ENCODE data around the gene SRL. TPM values are rescaled to one million over a fixed set of nuclear protein-coding genes. Genes with fewer than 3 reads are reported as not detected.
"Not testable (repeated sequence)": the region's sequence is repeated elsewhere in the genome, so short reads cannot be mapped to it uniquely, and the experiment has no call there.

Gene SRL
- polyA plus RNA-seq, 4 donors = 0.45 to 3.2 (median 2.6) TPM

DNA sequence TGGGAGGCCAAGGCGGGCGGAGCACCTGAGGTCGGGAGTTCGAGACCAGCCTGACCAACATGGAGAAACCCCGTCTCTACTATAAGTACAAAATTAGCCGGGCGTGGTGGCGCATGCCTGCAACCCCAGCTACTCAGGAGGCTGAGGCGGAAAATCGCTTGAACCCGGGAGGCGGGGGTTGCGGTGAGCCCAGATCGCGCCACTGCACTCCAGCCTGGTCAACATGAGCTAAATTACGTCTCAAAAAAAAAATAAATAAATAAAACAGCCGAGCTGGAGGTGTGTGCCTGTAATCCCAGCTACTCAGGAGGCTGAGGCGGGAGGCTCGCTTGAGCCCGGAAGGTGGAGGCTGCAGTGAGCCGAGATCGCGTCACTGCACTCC lies 11.1 kb upstream of the SRL start:
- not testable (repeated sequence) for DNase-seq; H3K9me3 ChIP-seq (ENCODE audit: control insufficient read depth in 2 of 2, insufficient read depth in 1 of 2, low read depth in 1 of 2, low read length in 1 of 2); H3K4me1 ChIP-seq (ENCODE audit: control insufficient read depth in 3 of 3, insufficient read depth in 2 of 3, low read depth in 1 of 3, low read length in 2 of 3); H3K27me3 ChIP-seq (ENCODE audit: control insufficient read depth in 3 of 3, insufficient read depth in 3 of 3, low read length in 3 of 3); FAIRE-seq
- Histone ChIP-seq H3K27ac (ENCODE audit: low read depth in 1 of 3, low read length in 2 of 3) (peak overlapping the region; percentile 87 to 99 (median 99)), H3K4me3 (ENCODE audit: low read depth in 1 of 3, low read length in 3 of 3) (peak overlapping the region; percentile 55 to 97 (median 60)), H3K36me3 (ENCODE audit: control insufficient read depth in 3 of 3, insufficient read depth in 2 of 3, low read depth in 1 of 3, low read length in 3 of 3) (peaks cover 0 to 17% (median 2%) of the 10 kb centered on the region in 3 donors)
- 57 to 62% (median 60%) methylated on average over 23 of the region's 23 CpGs for WGBS, 3 donors

- FAIRE-seq = no peak
- peaks cover 0 to 14% (median 4%) of the 10 kb centered on the region in 3 donors for H3K4me1 ChIP-seq (ENCODE audit: control insufficient read depth in 3 of 3, insufficient read depth in 2 of 3, low read depth in 1 of 3, low read length in 2 of 3)
- no peak for DNase-seq
- 81 to 89% (median 88%) methylated on average over 12 of the region's 12 CpGs for WGBS, 3 donors
- no peak overlapping the region for H3K4me3 ChIP-seq (ENCODE audit: low read depth in 1 of 3, low read length in 3 of 3)
- no peaks in the 10 kb centered on the region for H3K27me3 ChIP-seq (ENCODE audit: control insufficient read depth in 3 of 3, insufficient read depth in 3 of 3, low read length in 3 of 3)
- no peaks in the 10 kb centered on the region for H3K9me3 ChIP-seq (ENCODE audit: control insufficient read depth in 2 of 2, insufficient read depth in 1 of 2, low read depth in 1 of 2, low read length in 1 of 2)
- peaks cover 0 to 4% (median 0%) of the 10 kb centered on the region in 3 donors for H3K36me3 ChIP-seq (ENCODE audit: control insufficient read depth in 3 of 3, insufficient read depth in 2 of 3, low read depth in 1 of 3, low read length in 3 of 3)
- H3K27ac ChIP-seq (ENCODE audit: low read depth in 1 of 3, low read length in 2 of 3) = no peak overlapping the region
These were observed 7.8 kb upstream of the SRL start for GRCh38 chr16:4249530-4250308.

DNA sequence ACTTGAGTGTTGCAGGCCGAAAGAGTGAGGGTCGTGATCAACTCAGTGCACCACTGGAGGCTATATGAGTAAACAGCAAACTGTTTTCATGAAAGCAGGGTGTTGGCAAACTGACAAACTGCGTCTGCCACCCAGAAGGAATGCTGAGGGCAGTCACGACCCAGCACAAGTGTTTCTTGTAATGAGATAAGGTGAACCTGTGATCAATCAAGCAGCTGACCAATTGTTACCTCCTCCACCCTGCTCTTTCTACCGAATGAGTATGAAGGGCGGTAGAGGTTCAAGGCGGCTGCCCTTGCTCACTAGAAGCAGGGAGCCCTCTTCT lies 5.5 kb upstream of the SRL start:
- H3K9me3 ChIP-seq (ENCODE audit: control insufficient read depth in 2 of 2, insufficient read depth in 1 of 2, low read depth in 1 of 2, low read length in 1 of 2) = peaks cover 0 to 8% of the 10 kb centered on the region in 2 donors
- H3K36me3 ChIP-seq (ENCODE audit: control insufficient read depth in 3 of 3, insufficient read depth in 2 of 3, low read depth in 1 of 3, low read length in 3 of 3) = peaks cover 0 to 4% (median 0%) of the 10 kb centered on the region in 3 donors
- WGBS, 3 donors = 52 to 74% (median 65%) methylated on average over 7 of the region's 7 CpGs
- DNase-seq (peak in 1 of 2 donors; percentile 12), FAIRE-seq (no peak)
- peaks cover 0 to 12% (median 4%) of the 10 kb centered on the region in 3 donors for H3K4me1 ChIP-seq (ENCODE audit: control insufficient read depth in 3 of 3, insufficient read depth in 2 of 3, low read depth in 1 of 3, low read length in 2 of 3)
- no peaks in the 10 kb centered on the region for H3K27me3 ChIP-seq (ENCODE audit: control insufficient read depth in 3 of 3, insufficient read depth in 3 of 3, low read length in 3 of 3)
- no peak overlapping the region for H3K4me3 ChIP-seq (ENCODE audit: low read depth in 1 of 3, low read length in 3 of 3)
- H3K27ac ChIP-seq (ENCODE audit: low read depth in 1 of 3, low read length in 2 of 3) = no peak overlapping the region

DNA sequence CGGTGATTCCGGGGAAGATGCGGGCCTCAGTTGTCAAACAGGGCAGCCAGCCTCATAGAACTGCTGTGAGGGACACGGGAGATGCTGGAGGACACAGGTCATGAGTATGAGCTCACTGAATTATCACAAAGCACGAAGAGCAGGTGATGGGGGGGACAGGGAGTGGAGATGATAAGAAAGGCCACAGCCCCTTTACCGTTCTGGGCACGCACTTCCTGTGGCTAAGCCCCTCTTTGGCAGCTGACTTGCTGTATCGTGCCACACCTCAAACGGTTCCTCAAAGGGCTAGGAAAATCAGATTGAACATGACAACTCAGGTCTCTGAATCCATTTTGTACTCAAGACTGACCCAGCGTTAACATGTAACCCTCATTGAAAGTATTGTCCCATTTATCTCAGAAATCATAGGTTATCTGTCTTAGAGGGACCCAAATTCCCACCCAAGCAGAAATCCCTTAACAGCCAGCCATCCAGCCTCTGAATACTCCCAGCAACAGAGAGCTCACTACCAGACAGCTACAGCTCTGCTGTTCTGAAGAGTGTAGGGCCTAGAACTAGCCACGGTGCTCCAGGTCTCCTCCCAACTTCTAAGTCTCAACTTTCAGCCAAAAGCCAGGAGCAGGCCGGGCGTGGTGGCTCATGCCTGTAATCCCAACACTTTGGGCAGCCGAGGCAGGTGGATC lies 5.0 kb upstream of the SRL start:
- peaks cover 0 to 4% (median 0%) of the 10 kb centered on the region in 3 donors for H3K36me3 ChIP-seq (ENCODE audit: control insufficient read depth in 3 of 3, insufficient read depth in 2 of 3, low read depth in 1 of 3, low read length in 3 of 3)
- peaks cover 0 to 12% (median 4%) of the 10 kb centered on the region in 3 donors for H3K4me1 ChIP-seq (ENCODE audit: control insufficient read depth in 3 of 3, insufficient read depth in 2 of 3, low read depth in 1 of 3, low read length in 2 of 3)
- FAIRE-seq = no peak
- peaks cover 0 to 3% (median 0%) of the 10 kb centered on the region in 3 donors for H3K27me3 ChIP-seq (ENCODE audit: control insufficient read depth in 3 of 3, insufficient read depth in 3 of 3, low read length in 3 of 3)
- DNase-seq = peak; percentile 53 to 80
- H3K27ac ChIP-seq (ENCODE audit: low read depth in 1 of 3, low read length in 2 of 3) = no peak overlapping the region
- no peak overlapping the region for H3K4me3 ChIP-seq (ENCODE audit: low read depth in 1 of 3, low read length in 3 of 3)
- peaks cover 0 to 8% of the 10 kb centered on the region in 2 donors for H3K9me3 ChIP-seq (ENCODE audit: control insufficient read depth in 2 of 2, insufficient read depth in 1 of 2, low read depth in 1 of 2, low read length in 1 of 2)
- WGBS, 3 donors = 20 to 61% (median 48%) methylated on average over 14 of the region's 14 CpGs

GRCh38 chr16:4245077-4245791 lies 3.4 kb upstream of the SRL start:
- 72 to 85% (median 83%) methylated on average over 13 of the region's 13 CpGs for WGBS, 3 donors
- FAIRE-seq (no peak), DNase-seq (no peak)
- Histone ChIP-seq H3K27me3 (ENCODE audit: control insufficient read depth in 3 of 3, insufficient read depth in 3 of 3, low read length in 3 of 3) (peaks cover 0 to 5% (median 0%) of the 10 kb centered on the region in 3 donors), H3K4me1 (ENCODE audit: control insufficient read depth in 3 of 3, insufficient read depth in 2 of 3, low read depth in 1 of 3, low read length in 2 of 3) (peaks cover 0 to 12% (median 4%) of the 10 kb centered on the region in 3 donors), H3K36me3 (ENCODE audit: control insufficient read depth in 3 of 3, insufficient read depth in 2 of 3, low read depth in 1 of 3, low read length in 3 of 3) (peaks cover 0 to 4% (median 0%) of the 10 kb centered on the region in 3 donors), H3K9me3 (ENCODE audit: control insufficient read depth in 2 of 2, insufficient read depth in 1 of 2, low read depth in 1 of 2, low read length in 1 of 2) (peaks cover 0 to 8% of the 10 kb centered on the region in 2 donors), H3K4me3 (ENCODE audit: low read depth in 1 of 3, low read length in 3 of 3) (no peak overlapping the region), H3K27ac (ENCODE audit: low read depth in 1 of 3, low read length in 2 of 3) (no peak overlapping the region)

- H3K4me3 ChIP-seq (ENCODE audit: low read depth in 1 of 3, low read length in 3 of 3) = no peak overlapping the region
- FAIRE-seq = no peak
- H3K4me1 ChIP-seq (ENCODE audit: control insufficient read depth in 3 of 3, insufficient read depth in 2 of 3, low read depth in 1 of 3, low read length in 2 of 3) = peaks cover 0 to 12% (median 4%) of the 10 kb centered on the region in 3 donors
- no peak overlapping the region for H3K27ac ChIP-seq (ENCODE audit: low read depth in 1 of 3, low read length in 2 of 3)
- H3K9me3 ChIP-seq (ENCODE audit: control insufficient read depth in 2 of 2, insufficient read depth in 1 of 2, low read depth in 1 of 2, low read length in 1 of 2) = peaks cover 0 to 8% of the 10 kb centered on the region in 2 donors
- peak; percentile 32 to 61 for DNase-seq
- 66 to 81% (median 72%) methylated on average over 10 of the region's 10 CpGs for WGBS, 3 donors
- peaks cover 0 to 5% (median 0%) of the 10 kb centered on the region in 3 donors for H3K27me3 ChIP-seq (ENCODE audit: control insufficient read depth in 3 of 3, insufficient read depth in 3 of 3, low read length in 3 of 3)
- peaks cover 0 to 4% (median 0%) of the 10 kb centered on the region in 3 donors for H3K36me3 ChIP-seq (ENCODE audit: control insufficient read depth in 3 of 3, insufficient read depth in 2 of 3, low read depth in 1 of 3, low read length in 3 of 3)
These were observed 2.6 kb upstream of the SRL start for GRCh38 chr16:4244254-4245076.

- H3K4me3 ChIP-seq (ENCODE audit: low read depth in 1 of 3, low read length in 3 of 3) = no peak overlapping the region
- peaks cover 0 to 4% (median 0%) of the 10 kb centered on the region in 3 donors for H3K36me3 ChIP-seq (ENCODE audit: control insufficient read depth in 3 of 3, insufficient read depth in 2 of 3, low read depth in 1 of 3, low read length in 3 of 3)
- DNase-seq (no peak), FAIRE-seq (no peak)
- H3K9me3 ChIP-seq (ENCODE audit: control insufficient read depth in 2 of 2, insufficient read depth in 1 of 2, low read depth in 1 of 2, low read length in 1 of 2) = peaks cover 0 to 8% of the 10 kb centered on the region in 2 donors
- WGBS, 3 donors = 76 to 86% (median 85%) methylated on average over 17 of the region's 17 CpGs
- peaks cover 0 to 5% (median 0%) of the 10 kb centered on the region in 3 donors for H3K27me3 ChIP-seq (ENCODE audit: control insufficient read depth in 3 of 3, insufficient read depth in 3 of 3, low read length in 3 of 3)
- no peak overlapping the region for H3K27ac ChIP-seq (ENCODE audit: low read depth in 1 of 3, low read length in 2 of 3)
- H3K4me1 ChIP-seq (ENCODE audit: control insufficient read depth in 3 of 3, insufficient read depth in 2 of 3, low read depth in 1 of 3, low read length in 2 of 3) = peaks cover 0 to 6% (median 3%) of the 10 kb centered on the region in 3 donors
These were observed 487 bp downstream of the SRL start for GRCh38 chr16:4241258-4241927.
